Astrocyte (in vitro differentiated cells and primary cell): ENCODE measurements around the gene IRX1. TPM values are rescaled to one million over a fixed set of nuclear protein-coding genes. Genes with fewer than 3 reads are reported as not detected.

Source experiments
- DNase-seq: peaks from one replicate; pipeline ENCODE4 v3.0.0-alpha.2; 2010; ENCODE audit warnings: low read depth
- FAIRE-seq: peaks from 2 replicates; lab custom pipeline; 2011; peaks lifted over from hg19 to GRCh38; lab: Jason Lieb, UNC
- H2AFZ ChIP-seq: 2 replicates; pipeline ENCODE4 v1.6.0; 2012; ENCODE audit warnings: low read depth, low read length, inconsistent platforms
- H3K27ac ChIP-seq: 2 replicates; pipeline ENCODE4 v1.5.1; 2011; ENCODE audit warnings: low read depth, low read length, inconsistent platforms
- H3K27me3 ChIP-seq: 2 replicates; pipeline ENCODE4 v1.6.0; 2011; ENCODE audit warnings: low read length, inconsistent platforms; ENCODE audit not compliant: insufficient read depth
- H3K36me3 ChIP-seq: 2 replicates; pipeline ENCODE4 v1.5.1; 2011; ENCODE audit warnings: low read length, inconsistent platforms; ENCODE audit not compliant: insufficient read depth
- H3K4me1 ChIP-seq: 2 replicates; pipeline ENCODE4 v1.5.1; 2011; ENCODE audit warnings: low read length, inconsistent platforms; ENCODE audit not compliant: insufficient read depth
- H3K4me2 ChIP-seq: 2 replicates; pipeline ENCODE4 v1.6.0; 2012; ENCODE audit warnings: low read length, inconsistent platforms
- H3K4me3 ChIP-seq: 2 replicates; pipeline ENCODE4 v1.5.1; 2011; ENCODE audit warnings: low read depth, mild to moderate bottlenecking, low read length, inconsistent platforms; ENCODE audit not compliant: insufficient read depth
- H3K79me2 ChIP-seq: 2 replicates; pipeline ENCODE4 v1.6.0; 2012; ENCODE audit warnings: mild to moderate bottlenecking, low read length, inconsistent platforms; ENCODE audit not compliant: insufficient read depth
- H3K9ac ChIP-seq: 2 replicates; pipeline ENCODE4 v1.6.0; 2012; ENCODE audit warnings: mild to moderate bottlenecking, low read length, inconsistent platforms
- H3K9me3 ChIP-seq: 2 replicates; pipeline ENCODE4 v1.5.1; 2012; ENCODE audit warnings: low read depth, mild to moderate bottlenecking, low read length, inconsistent platforms; ENCODE audit not compliant: insufficient read depth
- H4K20me1 ChIP-seq: 2 replicates; pipeline ENCODE4 v1.6.0; 2012; ENCODE audit warnings: low read length, inconsistent platforms; ENCODE audit not compliant: insufficient read depth
- H3K27ac Mint-ChIP-seq: one replicate; pipeline ENCODE4 v1.8.0; 2021; ENCODE audit warnings: mild to moderate bottlenecking, mixed read lengths; ENCODE audit not compliant: unreplicated experiment
- H3K27me3 Mint-ChIP-seq: one replicate; pipeline ENCODE4 v1.8.0; 2021; ENCODE audit warnings: low read depth, mixed read lengths; ENCODE audit not compliant: unreplicated experiment
- H3K36me3 Mint-ChIP-seq: one replicate; pipeline ENCODE4 v1.8.0; 2021; ENCODE audit warnings: low read depth, mixed read lengths; ENCODE audit not compliant: unreplicated experiment
- H3K4me1 Mint-ChIP-seq: one replicate; pipeline ENCODE4 v1.8.0; 2021; ENCODE audit warnings: low read depth, mixed read lengths; ENCODE audit not compliant: unreplicated experiment
- H3K4me3 Mint-ChIP-seq: one replicate; pipeline ENCODE4 v1.8.0; 2021; ENCODE audit warnings: mild to moderate bottlenecking, moderate library complexity, mixed read lengths; ENCODE audit not compliant: unreplicated experiment
- H3K9me3 Mint-ChIP-seq: one replicate; pipeline ENCODE4 v1.8.0; 2021; ENCODE audit warnings: mild to moderate bottlenecking, mixed read lengths; ENCODE audit not compliant: unreplicated experiment
- EZH2 ChIP-seq: IDR thresholded peaks from 2 replicates; pipeline ENCODE4 v1.6.1; 2012; ENCODE audit warnings: mild to moderate bottlenecking, low read length, inconsistent platforms; ENCODE audit not compliant: insufficient read depth
- total RNA-seq: library from RNA; stranded (reverse); gene quantifications from 2 replicates; pipeline ENCODE4 v1.2.1, GENCODE V29; 2021
- TF ChIP-seq, protein P1 (sequence below): IDR thresholded peaks from 2 replicates; pipeline ENCODE4 v1.5.1; 2011; ENCODE audit warnings: low read depth, mild to moderate bottlenecking, inconsistent platforms, low read length, moderate library complexity; ENCODE audit not compliant: insufficient read depth

The IRX1 gene
- total RNA-seq, 1 donor from 2014 or later = 0.52 TPM

DNA sequence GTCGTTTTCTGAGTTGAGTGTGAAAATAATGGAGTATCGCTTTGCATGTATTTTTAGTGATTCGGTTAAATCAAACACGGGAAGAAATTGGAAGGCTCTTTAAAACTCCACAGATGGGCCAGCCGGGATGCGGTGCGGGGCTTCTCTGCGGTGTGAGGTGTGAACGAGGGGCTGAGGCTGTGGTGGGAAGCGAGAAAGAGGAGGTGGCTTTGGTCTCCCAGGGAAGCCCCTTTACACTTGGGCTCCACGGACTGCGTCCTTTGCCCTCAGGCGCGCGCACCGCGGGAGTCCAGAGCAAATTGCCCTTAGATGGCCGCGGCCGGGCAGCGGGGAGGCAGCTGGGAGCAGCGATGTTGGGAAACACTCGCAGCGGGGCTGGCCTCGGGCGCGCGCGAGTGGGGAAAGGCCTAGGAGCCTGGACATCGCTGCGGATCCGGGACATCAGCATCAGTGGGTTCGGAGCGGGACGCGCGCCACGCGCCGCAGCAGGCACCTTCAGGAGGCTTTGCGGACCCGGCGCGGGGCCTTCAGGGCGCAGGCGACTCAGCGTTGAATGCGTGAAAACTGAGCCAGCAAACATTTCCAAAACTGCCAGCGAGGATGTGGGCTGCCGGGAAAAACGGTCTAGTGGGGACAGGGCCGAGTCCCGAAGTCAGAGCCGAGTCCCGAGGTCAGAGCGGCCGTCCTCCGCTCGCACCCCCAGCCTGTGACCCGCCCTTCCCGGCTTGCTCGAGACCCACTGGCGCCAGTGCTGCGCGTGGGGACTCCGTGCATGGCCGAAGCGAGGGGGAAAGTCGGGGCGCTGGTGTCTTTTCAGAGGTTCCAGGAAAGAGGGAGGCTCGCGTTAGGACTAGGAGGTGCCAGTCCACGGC is 6.5 kb downstream of the IRX1 start:
- Histone ChIP-seq H3K36me3 (no peaks in the 10 kb centered on the region), H3K27me3 (peaks cover 17% of the 10 kb centered on the region), H3K9me3 (no peaks in the 10 kb centered on the region), H3K4me2 (peak overlapping the region; percentile 90), H2AFZ (no peak overlapping the region), H3K9ac (peak overlapping the region; percentile 75), H3K79me2 (peaks cover 74% of the 10 kb centered on the region), H3K27ac (peak overlapping the region; percentile 26), H4K20me1 (peaks cover 22% of the 10 kb centered on the region), H3K4me1 (peaks cover 29% of the 10 kb centered on the region), H3K4me3 (peak overlapping the region; percentile 35)
- Mint-ChIP-seq H3K36me3 (peaks cover 3% of the 10 kb centered on the region), H3K27ac (no peak overlapping the region), H3K4me3 (peak overlapping the region; percentile 67), H3K27me3 (peaks cover 74% of the 10 kb centered on the region), H3K9me3 (peaks cover 16% of the 10 kb centered on the region), H3K4me1 (no peaks in the 10 kb centered on the region)
- TF ChIP-seq, protein P1, sequence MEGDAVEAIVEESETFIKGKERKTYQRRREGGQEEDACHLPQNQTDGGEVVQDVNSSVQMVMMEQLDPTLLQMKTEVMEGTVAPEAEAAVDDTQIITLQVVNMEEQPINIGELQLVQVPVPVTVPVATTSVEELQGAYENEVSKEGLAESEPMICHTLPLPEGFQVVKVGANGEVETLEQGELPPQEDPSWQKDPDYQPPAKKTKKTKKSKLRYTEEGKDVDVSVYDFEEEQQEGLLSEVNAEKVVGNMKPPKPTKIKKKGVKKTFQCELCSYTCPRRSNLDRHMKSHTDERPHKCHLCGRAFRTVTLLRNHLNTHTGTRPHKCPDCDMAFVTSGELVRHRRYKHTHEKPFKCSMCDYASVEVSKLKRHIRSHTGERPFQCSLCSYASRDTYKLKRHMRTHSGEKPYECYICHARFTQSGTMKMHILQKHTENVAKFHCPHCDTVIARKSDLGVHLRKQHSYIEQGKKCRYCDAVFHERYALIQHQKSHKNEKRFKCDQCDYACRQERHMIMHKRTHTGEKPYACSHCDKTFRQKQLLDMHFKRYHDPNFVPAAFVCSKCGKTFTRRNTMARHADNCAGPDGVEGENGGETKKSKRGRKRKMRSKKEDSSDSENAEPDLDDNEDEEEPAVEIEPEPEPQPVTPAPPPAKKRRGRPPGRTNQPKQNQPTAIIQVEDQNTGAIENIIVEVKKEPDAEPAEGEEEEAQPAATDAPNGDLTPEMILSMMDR = no peak
- TF ChIP-seq EZH2 = no peak
- DNase-seq = peak; percentile 15
- FAIRE-seq = no peak

DNA sequence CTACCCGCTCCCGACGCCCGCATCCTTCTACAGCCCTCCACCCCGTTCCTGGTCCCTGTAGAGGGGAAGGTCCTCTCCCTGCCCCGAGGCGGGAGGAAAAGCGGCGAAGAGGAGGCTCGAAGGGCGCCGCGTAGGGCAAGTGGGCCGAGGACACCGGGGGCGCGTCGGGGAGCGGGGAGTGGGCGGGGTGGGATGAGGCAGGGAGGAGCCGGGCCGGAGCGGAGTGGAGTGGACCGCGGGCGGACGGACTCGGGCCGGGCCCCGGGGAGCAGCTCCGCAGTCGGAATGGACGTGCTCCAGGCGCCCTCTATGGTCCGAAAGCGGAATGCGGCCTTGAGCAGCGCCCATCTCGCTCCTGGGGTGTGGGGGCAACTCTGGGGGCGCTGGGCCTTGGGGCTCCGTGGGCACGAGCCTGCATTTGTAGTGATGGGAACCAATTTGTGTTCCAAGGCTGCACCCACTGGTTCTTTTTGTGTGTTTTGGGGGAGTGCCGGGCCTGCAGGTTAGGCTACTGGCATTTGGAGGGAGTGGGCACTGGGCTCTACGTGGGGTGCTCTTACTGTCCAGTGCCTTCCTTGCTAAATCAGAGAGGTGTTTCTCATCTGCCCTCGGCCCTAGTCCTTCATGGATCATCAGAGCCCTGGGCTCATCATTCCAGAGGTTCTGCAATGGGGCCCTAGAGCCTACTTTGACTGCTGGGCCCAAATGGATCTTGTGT is 7.3 kb downstream of the IRX1 start:
- H3K79me2 ChIP-seq = peaks cover 66% of the 10 kb centered on the region
- H3K4me3 ChIP-seq = peak overlapping the region; percentile 33
- no peaks in the 10 kb centered on the region for H3K9me3 ChIP-seq
- peaks cover 17% of the 10 kb centered on the region for H3K27me3 ChIP-seq
- H3K4me2 ChIP-seq = peak overlapping the region; percentile 90
- H4K20me1 ChIP-seq = peaks cover 22% of the 10 kb centered on the region
- H2AFZ ChIP-seq = no peak overlapping the region
- Mint-ChIP-seq H3K4me3 (no peak overlapping the region), H3K27ac (no peak overlapping the region), H3K4me1 (no peaks in the 10 kb centered on the region), H3K36me3 (peaks cover 3% of the 10 kb centered on the region), H3K27me3 (peaks cover 75% of the 10 kb centered on the region), H3K9me3 (peaks cover 16% of the 10 kb centered on the region)
- TF ChIP-seq, protein P1 = peak; percentile 16
- TF ChIP-seq EZH2 = no peak
- H3K27ac ChIP-seq = peak overlapping the region; percentile 26
- peak; percentile 34 for DNase-seq
- H3K9ac ChIP-seq = peak overlapping the region; percentile 75
- FAIRE-seq = no peak
- H3K36me3 ChIP-seq = no peaks in the 10 kb centered on the region
- peaks cover 29% of the 10 kb centered on the region for H3K4me1 ChIP-seq
